GM23338 (cell line): Measurements from ENCODE around the gene SIK2. TPM values are rescaled to one million over a fixed set of nuclear protein-coding genes. Genes with fewer than 3 reads are reported as not detected.

Source experiments
- ATAC-seq: fragments of 200-7000 bp; cut with Tn5 transposase; 3 replicates; pipeline ENCODE4 v1.9.1; 2020
- DNase-seq: peaks from one replicate; pipeline ENCODE4 v3.0.0-alpha.2; 2015; ENCODE audit warnings: low spot score
- H2AFZ ChIP-seq: fragments of 200-600 bp; sonication (generic); 2 replicates; pipeline ENCODE4 v1.8.0; 2016; ENCODE audit warnings: antibody characterized with exemption, mild to moderate bottlenecking, moderate library complexity
- H3F3A ChIP-seq: fragments of 200-600 bp; sonication (generic); replicated peaks from 2 replicates; pipeline ENCODE4 v1.8.0; 2017; ENCODE audit warnings: antibody characterized with exemption, mixed run types, low read depth
- H3K27ac ChIP-seq: fragments of 200-600 bp; sonication (generic); 2 replicates; pipeline ENCODE4 v1.6.1; 2016; ENCODE audit warnings: low read depth
- H3K27me3 ChIP-seq: fragments of 200-600 bp; sonication (generic); 2 replicates; pipeline ENCODE4 v1.8.0; 2016; ENCODE audit warnings: mild to moderate bottlenecking, mixed run types, moderate library complexity; ENCODE audit not compliant: insufficient read depth
- H3K36me3 ChIP-seq: fragments of 200-600 bp; sonication (generic); 2 replicates; pipeline ENCODE4 v1.8.0; 2016; ENCODE audit warnings: mild to moderate bottlenecking; ENCODE audit not compliant: insufficient read depth
- H3K4me1 ChIP-seq: fragments of 200-600 bp; sonication (generic); 2 replicates; pipeline ENCODE4 v1.8.0; 2016; ENCODE audit warnings: mild to moderate bottlenecking, moderate library complexity; ENCODE audit not compliant: insufficient read depth
- H3K4me2 ChIP-seq: fragments of 200-600 bp; sonication (generic); 2 replicates; pipeline ENCODE4 v1.7.1; 2017; ENCODE audit warnings: mixed run types
- H3K4me3 ChIP-seq: fragments of 200-600 bp; sonication (generic); 2 replicates; pipeline ENCODE4 v1.6.1; 2016; ENCODE audit warnings: mixed run types
- H3K79me2 ChIP-seq: fragments of 200-600 bp; sonication (generic); replicated peaks from 2 replicates; pipeline ENCODE4 v1.8.0; 2017; ENCODE audit warnings: mild to moderate bottlenecking; ENCODE audit not compliant: insufficient read depth
- H3K9me2 ChIP-seq: fragments of 200-600 bp; sonication (generic); 2 replicates; pipeline ENCODE4 v1.8.0; 2017; ENCODE audit not compliant: insufficient read depth
- H4K20me1 ChIP-seq: fragments of 200-600 bp; sonication (generic); replicated peaks from 2 replicates; pipeline ENCODE4 v1.8.0; 2017; ENCODE audit warnings: mild to moderate bottlenecking; ENCODE audit not compliant: insufficient read depth
- H3K27ac Mint-ChIP-seq: 2 replicates; pipeline ENCODE4 v1.8.0; 2020; ENCODE audit warnings: inconsistent platforms, mild to moderate bottlenecking, moderate library complexity, mixed read lengths
- H3K27me3 Mint-ChIP-seq: 3 replicates; pipeline ENCODE4 v1.8.0; 2022; ENCODE audit warnings: low read depth, mild to moderate bottlenecking, moderate library complexity, mixed read lengths, inconsistent platforms; ENCODE audit not compliant: insufficient read depth, poor library complexity
- H3K36me3 Mint-ChIP-seq: 3 replicates; pipeline ENCODE4 v1.8.0; 2021; ENCODE audit warnings: low read depth, mild to moderate bottlenecking, inconsistent platforms, moderate library complexity, mixed read lengths
- H3K4me1 Mint-ChIP-seq: 3 replicates; pipeline ENCODE4 v1.8.0; 2020; ENCODE audit warnings: mild to moderate bottlenecking, inconsistent platforms, mixed read lengths
- H3K4me3 Mint-ChIP-seq: 3 replicates; pipeline ENCODE4 v1.8.0; 2021; ENCODE audit warnings: moderate library complexity, mild to moderate bottlenecking, inconsistent platforms, mixed read lengths
- H3K9me3 Mint-ChIP-seq: 3 replicates; pipeline ENCODE4 v1.8.0; 2020; ENCODE audit warnings: moderate library complexity, mild to moderate bottlenecking, inconsistent platforms, mixed read lengths
- CREB1 ChIP-seq: fragments of 250-450 bp; sonication (Bioruptor Pico); IDR thresholded peaks from 2 replicates; pipeline ENCODE4 v1.5.0; 2020; ENCODE audit warnings: low read depth, mild to moderate bottlenecking, moderate library complexity
- CTCF ChIP-seq, 2 experiments: fragments of 200-600 bp in 1 of 2; sonication (generic) in 1 of 2; conservative IDR thresholded peaks; 2 replicates each; pipeline versions ENCODE4 v1.5.1 to v1.6.1; 2016 to 2017; ENCODE audit warnings: antibody characterized with exemption in 2 of 2, low read depth in 2 of 2, mild to moderate bottlenecking in 2 of 2, moderate library complexity in 1 of 2
- ETS1 ChIP-seq: IDR thresholded peaks from 2 replicates; pipeline ENCODE4 v1.6.1; 2016; ENCODE audit warnings: antibody characterized with exemption
- EZH2 ChIP-seq: fragments of 200-600 bp; sonication (generic); IDR thresholded peaks from one replicate; pipeline ENCODE4 v1.8.0; 2017; ENCODE audit warnings: antibody characterized with exemption, mild to moderate bottlenecking, low read depth; ENCODE audit not compliant: unreplicated experiment
- EZH2phosphoT487 ChIP-seq: fragments of 200-600 bp; sonication (generic); IDR thresholded peaks from one replicate; pipeline ENCODE4 v1.8.1; 2018; ENCODE audit warnings: antibody characterized with exemption; ENCODE audit not compliant: unreplicated experiment
- JUNB ChIP-seq: IDR thresholded peaks from one replicate; pipeline ENCODE4 v1.6.1; 2016; ENCODE audit warnings: antibody characterized with exemption; ENCODE audit not compliant: unreplicated experiment
- NANOG ChIP-seq: IDR thresholded peaks from 2 replicates; pipeline ENCODE4 v1.6.1; 2016; ENCODE audit warnings: antibody characterized with exemption, borderline replicate concordance
- POLR2AphosphoS5 ChIP-seq: IDR thresholded peaks from 2 replicates; pipeline ENCODE4 v1.6.1; 2016; ENCODE audit warnings: antibody characterized with exemption, low read depth
- REST ChIP-seq: IDR thresholded peaks from one replicate; pipeline ENCODE4 v1.6.1; 2018; ENCODE audit warnings: antibody characterized with exemption; ENCODE audit not compliant: unreplicated experiment
- STAT1 ChIP-seq: IDR thresholded peaks from one replicate; pipeline ENCODE4 v1.6.1; 2016; ENCODE audit warnings: antibody characterized with exemption; ENCODE audit not compliant: unreplicated experiment
- ZNF114 ChIP-seq: fragments of 250-450 bp; sonication (Bioruptor Pico); IDR thresholded peaks from 2 replicates; pipeline ENCODE4 v1.5.0; 2020; ENCODE audit warnings: mild to moderate bottlenecking, moderate library complexity
- ZNF331 ChIP-seq: fragments of 250-450 bp; sonication (Bioruptor Pico); IDR thresholded peaks from 2 replicates; pipeline ENCODE4 v1.5.0; 2020; ENCODE audit warnings: low read depth, mild to moderate bottlenecking, moderate library complexity
- ZNF462 ChIP-seq: fragments of 250-450 bp; sonication (Bioruptor Pico); IDR thresholded peaks from 2 replicates; pipeline ENCODE4 v1.5.0; 2020; ENCODE audit warnings: mild to moderate bottlenecking, moderate library complexity
- polyA plus RNA-seq: library from polyadenylated mRNA; unstranded; fragments of >200 nt; fragmentation: Nextera tagmentation; extraction: Ambion mirVana; gene quantifications from 2 replicates; pipeline ENCODE4 v1.2.1, GENCODE V29; 2016
- total RNA-seq: library from RNA; depleted of rRNA; stranded (reverse); fragments of >200 nt; shearing (Covaris generic); gene quantifications from 2 replicates; pipeline ENCODE4 v1.2.3, GENCODE V29; 2014

The SIK2 gene
- total and polyA plus RNA-seq, 2 experiments from 2014 or later, result 2.3 to 6.7 TPM

GRCh38 chr11:111772535-111772934, 170.3 kb downstream of the SIK2 start:
- Histone ChIP-seq H3F3A (0 out of 2 replicates have a peak, but pooled peaks cover 5% of the 10 kb centered on the region), H3K9me2 (no peaks in the 10 kb centered on the region), H3K27me3 (no peaks in the 10 kb centered on the region), H3K27ac (no peak overlapping the region), H3K4me2 (no peak overlapping the region), H3K4me1 (peaks cover 33% of the 10 kb centered on the region), H4K20me1 (no peaks in the 10 kb centered on the region), H3K79me2 (no peaks in the 10 kb centered on the region), H3K36me3 (no peaks in the 10 kb centered on the region), H2AFZ (no peak overlapping the region), H3K4me3 (no peak overlapping the region)
- H3K4me3 Mint-ChIP-seq, result no peak overlapping the region
- H3K27me3 Mint-ChIP-seq, result peaks cover 5% of the 10 kb centered on the region
- TF ChIP-seq POLR2AphosphoS5 (no peak), ETS1 (no peak), STAT1 (no peak), EZH2 (no peak), ZNF462 (CRISPR knock-in tag) (no peak), ZNF331 (CRISPR knock-in tag) (no peak), ZNF114 (CRISPR knock-in tag) (no peak), NANOG (no peak), CREB1 (no peak), JUNB (no peak), EZH2phosphoT487 (no peak), CTCF (conservative IDR thresholded peaks at IDR 0.05; ENCODE audit: low read depth in 2 of 2) (no peak), REST (no peak)
- DNase-seq, result no peak
- H3K36me3 Mint-ChIP-seq, result no peaks in the 10 kb centered on the region
- ATAC-seq, result no peak
- H3K4me1 Mint-ChIP-seq, result peaks cover 30% of the 10 kb centered on the region; the same call in 2 of the 3 replicates
- no peak overlapping the region for H3K27ac Mint-ChIP-seq
- no peaks in the 10 kb centered on the region for H3K9me3 Mint-ChIP-seq
